HG03108 (cell line): ENCODE results near the gene ZNF45.
"Not testable (repeated sequence)": the region's sequence is repeated elsewhere in the genome, so short reads cannot be mapped to it uniquely, and the experiment has no call there.

Source experiments
- ATAC-seq: cut with Tn5 transposase; IDR thresholded peaks from one replicate; pipeline ENCODE4 v1.9.1; 2021; ENCODE audit warnings: moderate library complexity; ENCODE audit not compliant: unreplicated experiment

ZNF45 gene

DNA sequence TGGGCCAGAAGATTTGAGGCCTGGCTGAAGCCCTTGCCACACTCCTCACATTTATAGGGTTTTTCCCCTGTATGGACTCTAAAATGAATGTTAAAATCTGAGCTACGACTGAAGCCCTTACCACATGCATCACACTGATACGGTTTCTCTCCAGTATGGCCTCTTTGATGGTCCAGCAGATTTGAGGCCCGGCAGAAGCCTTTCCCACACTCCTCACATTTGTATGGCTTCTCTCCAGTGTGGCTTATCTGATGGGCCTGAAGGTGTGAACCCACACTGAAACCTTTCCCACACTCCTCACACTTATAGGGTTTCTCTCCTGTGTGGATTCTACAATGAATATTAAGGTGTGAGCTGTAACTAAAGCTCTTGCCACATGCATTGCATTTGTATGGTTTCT lies 21.0 kb downstream of the ZNF45 start:
- ATAC-seq, result no peak

DNA sequence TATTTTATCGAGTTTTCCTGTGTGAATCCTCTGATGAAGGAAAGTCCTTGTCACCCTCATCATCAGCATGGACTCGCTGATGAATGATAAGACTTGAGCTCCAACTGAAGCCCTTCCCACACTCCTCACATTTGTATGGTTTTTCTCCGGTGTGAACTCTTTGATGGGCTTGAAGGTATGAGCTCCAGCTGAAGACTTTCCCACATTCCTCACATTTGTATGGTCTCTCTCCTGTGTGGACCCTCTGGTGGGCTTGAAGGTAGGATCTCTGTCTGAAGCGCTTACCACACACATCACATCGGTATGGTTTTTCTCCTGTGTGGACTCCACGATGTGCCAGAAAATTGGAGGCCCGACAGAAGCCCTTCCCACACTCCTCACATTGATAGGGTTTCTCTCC lies 21.7 kb downstream of the ZNF45 start:
- ATAC-seq, result no peak

DNA sequence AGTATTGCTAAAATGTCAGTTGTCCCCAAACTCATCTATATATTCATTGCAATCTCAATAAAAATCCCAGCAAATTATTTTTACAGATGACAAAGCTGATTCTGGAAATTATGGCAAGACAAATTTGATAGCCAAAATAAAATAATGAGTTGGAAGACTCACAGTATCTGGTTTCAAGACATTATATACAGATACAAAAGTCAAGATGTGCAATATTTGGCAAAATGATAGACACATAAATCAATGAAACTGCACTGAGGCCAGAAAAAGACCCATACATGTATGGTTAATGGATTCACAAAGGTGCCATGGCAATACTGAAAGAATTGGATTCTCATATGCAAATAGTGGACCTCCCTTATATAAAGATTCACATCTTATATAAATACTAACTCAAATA lies 24.2 kb downstream of the ZNF45 start:
- no peak for ATAC-seq

DNA sequence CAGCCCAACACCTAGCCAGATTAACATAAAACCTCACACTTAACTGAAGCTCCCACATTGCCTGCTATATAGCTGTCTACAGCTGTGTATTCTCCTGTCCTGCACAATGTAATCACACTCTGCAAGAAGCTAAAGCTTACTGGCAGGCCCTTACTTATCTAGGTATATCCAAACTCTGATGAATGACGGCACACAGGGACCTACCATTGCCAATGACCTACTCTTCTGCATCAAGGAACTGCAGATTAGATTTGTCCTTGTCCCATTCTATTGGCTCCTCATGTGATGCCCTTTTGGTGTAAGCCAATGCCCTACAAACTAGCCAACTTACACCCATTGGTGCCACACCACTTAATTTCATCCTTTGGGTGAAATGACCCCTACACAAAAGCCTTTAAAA lies 26.4 kb downstream of the ZNF45 start:
- ATAC-seq, result no peak

DNA sequence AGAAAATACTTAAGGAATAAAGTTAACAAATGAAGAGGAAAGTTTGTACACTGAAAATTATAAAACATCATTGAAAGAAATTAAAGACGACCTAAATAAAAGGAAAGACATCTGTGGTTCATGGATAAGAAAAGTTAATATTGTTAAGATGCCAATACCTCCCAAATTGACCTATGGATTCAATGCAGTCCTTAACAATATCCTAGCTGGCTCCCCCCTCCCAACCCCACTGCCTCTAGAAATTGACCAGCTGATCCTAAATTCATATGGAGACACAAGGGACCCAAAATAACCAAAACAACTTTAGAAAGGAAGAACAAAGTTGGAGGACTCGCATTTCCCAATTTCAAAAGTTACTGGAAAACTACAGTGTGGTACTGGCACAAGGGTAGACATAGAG lies 28.3 kb downstream of the ZNF45 start:
- no peak for ATAC-seq

DNA sequence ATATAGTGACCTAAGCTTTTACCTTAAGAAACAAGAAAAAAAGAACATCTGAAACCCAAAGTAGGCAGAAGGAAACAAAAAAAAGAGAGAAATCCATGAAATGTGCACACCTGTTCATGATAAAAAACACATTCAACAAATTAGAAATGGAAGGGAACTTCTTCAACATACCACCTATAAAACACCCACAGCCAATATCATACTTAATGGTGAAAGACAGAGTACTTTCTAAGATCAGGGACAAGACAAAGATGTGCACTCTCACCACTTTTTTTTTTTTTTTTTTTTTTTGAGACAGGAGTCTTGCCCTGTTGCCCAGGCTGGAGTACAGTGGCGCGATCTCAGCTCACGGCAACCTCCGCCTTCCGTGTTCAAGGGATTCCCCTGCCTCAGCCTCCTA lies 29.2 kb downstream of the ZNF45 start:
- no peak for ATAC-seq

DNA sequence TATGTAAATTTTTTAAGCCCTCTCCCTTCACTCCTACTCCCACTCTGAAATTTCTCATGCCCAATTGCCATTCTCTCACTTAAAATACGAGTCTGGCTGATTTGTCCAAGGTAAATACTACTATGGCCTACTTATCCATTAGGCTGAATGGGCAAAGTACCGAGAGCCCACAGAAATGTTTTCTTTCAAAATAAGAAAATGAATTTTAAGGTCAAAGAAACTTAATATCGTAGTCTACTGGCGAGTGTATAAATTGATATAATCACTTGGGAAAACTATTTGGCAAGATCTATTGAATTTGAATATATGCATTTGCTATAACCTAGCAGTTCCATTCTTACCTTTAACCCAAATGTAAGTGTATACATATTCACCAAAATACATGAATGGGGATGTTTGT lies 32.7 kb downstream of the ZNF45 start:
- no peak for ATAC-seq

DNA sequence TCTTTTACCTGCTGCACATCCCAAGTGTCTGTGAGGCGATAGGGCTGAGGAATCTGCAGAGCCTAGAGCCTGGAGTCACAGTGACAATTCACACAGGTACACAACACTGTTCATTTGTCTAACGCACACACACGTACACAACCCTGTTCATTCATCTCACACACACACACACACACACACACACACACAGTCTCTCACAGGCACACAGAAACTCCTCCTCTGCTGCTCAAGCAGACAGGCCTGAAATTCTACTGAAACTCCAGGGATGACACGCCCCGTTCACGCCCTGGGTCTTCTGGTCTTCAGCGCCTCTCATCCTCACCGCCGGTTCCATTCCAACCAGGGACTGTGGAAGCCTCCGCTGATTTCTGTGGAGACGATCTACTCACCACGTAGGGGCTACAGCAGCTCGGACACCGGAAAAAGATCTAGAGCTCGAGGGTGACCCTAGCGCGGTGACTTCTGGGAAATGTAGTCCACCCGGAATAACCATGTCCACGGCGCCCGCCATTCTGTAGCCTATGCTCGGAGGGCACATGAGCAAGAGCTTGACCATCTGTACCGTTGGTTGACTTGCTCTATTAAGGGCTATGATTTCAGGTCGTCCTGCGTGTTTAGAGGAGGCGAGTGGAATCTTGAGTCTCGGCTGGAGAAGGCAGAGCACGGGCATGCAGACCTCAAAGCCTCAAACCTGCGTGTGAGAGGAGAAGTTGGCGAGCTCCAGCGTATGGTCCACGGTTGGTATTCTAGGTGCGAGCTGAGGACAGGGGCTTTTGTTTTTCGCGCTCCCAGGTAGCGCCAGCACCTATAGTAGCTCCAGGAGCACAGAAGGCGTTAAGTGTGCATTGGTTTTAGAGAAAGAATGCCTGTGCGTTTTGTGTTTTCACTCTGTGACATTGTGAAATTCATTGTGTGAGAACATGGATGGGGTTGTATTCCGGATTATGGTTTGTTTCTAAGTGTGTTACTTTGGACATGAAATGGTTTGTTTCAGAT lies 33.4 kb downstream of the ZNF45 start:
- no peak for ATAC-seq

DNA sequence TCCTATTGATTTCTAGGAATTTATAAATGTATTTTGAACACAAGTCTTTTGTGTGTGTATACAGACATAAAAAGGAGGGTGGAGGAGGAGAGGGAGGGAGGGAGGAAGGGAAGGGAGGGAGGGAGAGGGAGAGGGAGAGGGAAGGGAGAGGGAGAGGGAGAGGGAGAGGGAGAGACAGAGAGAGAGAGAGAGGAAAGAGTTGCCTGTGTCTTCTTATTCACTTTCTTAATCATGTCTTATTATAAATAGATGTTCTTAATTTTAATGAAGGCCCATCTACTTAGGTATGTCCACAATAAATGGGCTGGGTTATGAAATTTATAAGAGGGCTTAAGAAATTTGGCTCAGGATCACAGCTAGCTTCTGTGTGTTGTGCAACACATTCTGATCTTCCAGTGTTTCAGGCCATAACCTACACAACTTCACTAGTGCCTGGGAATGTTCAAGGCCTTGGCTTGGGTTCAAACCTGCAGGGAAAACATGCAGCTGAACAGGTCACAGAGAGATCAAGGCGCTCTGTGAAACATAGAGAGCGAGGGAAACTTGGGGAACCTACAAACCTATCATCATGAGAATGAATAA lies 39.3 kb downstream of the ZNF45 start:
- no peak for ATAC-seq

DNA sequence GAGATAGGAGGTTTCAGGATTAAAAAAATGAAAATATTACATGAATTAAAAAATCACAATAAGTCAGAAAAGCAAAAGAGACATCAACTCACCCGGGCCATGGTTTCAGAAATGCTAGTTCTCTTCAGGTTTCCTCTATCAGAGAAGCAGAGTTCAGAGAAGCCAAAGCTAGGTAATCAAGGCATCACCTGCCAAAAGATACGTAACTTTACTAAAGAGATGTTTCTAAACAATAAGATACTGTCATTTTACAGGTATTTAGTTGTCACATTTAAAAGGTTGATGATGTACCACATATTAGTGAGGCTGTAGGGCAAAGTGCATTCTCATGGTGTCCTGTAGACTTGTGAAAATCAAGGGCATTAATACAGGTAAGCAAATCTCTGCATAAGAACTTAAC lies 51.2 kb downstream of the ZNF45 start, which contains the start of gene ZNF404:
ZNF404 (minus strand) TSS at position 101 of the 400 bp plus-strand sequence.
- no peak for ATAC-seq

DNA sequence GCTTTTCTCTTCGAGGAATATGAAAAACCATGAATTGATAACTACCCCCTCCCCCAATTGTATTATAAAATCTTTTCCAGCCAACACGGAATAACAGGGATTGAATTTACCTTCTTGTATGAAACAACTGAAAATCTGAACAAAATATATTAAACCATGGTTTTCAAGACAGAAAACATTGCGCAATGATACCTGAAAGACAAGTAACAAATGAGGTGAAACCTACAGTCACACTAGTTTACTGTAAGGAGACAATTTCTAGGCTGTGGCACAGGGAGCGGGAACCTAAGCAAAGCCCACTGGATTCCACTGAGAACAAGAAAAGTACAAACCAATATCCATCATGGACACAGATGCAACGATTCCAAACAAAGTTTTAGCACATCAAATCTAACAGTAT lies 54.6 kb downstream of the ZNF45 start:
- no peak for ATAC-seq

DNA sequence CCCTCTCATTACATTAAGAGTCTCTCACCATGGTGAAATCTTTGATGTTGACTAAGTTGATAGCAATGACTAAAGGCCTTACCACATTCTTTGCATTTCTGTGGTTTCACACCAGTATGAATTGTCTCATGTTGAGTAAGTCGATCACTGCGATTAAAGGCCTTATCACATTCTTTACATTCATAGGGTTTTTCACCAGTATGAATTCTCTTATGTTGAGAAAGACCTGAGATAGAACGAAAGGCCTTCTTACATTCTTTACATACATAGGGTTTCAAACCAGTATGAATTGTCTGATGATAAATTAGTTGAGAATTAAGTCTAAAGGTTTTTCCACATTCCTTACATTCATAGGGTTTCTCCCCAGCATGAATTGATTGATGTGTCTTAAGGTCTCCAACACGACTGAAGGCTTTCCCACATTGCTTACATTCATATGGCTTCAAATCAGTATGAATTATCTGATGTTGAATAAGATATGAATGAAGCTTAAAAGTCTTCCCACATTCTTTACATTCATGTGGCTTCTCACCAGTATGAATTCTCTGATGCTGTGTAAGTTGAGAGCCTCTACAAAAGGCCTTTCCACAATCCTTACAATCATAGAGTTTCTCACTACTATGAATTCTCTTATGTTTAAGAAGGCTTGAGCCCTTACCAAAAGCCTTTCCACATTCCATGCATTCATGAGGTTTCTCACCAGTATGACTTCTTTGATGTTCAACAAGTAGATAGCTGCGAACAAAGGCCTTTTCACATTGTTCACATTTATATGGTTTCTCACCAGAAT lies 62.3 kb downstream of the ZNF45 start:
- no peak for ATAC-seq

DNA sequence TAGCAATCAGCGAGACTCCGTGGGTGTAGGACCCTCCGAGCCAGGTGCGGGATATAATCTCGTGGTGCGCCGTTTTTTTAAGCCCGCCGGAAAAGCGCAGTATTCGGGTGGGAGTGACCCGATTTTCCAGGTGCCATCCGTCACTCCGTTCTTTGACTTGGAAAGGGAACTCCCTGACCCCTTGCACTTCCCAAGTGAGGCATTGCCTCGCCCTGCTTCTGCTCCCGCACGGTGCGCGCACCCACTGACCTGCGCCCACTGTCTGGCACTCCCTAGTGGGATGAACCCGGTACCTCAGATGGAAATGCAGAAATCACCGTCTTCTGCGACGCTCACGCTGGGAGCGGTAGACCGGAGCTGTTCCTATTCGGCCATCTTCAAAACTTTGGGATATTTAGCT lies 68.2 kb downstream of the ZNF45 start:
- not testable (repeated sequence) for ATAC-seq
